ENCODE measurements around the gene KPNA1.

Gene KPNA1

GRCh38 chr3:122410111-122410510 lies 104.6 kb downstream of the KPNA1 start:
- CTCF ChIA-PET, result interaction anchor here (2.0 kb wide), 1 partner anchor 26 kb away, joined by 7 read pairs; the partner anchor contains the start of gene FAM162A
- peaks cover 42% of the 10 kb centered on the region for H3K36me3 Mint-ChIP-seq
- H3K4me3 Mint-ChIP-seq, result no peak overlapping the region

GRCh38 chr3:122409446-122409845 lies 105.3 kb downstream of the KPNA1 start:
- H3K4me1 Mint-ChIP-seq, result peaks cover 23% of the 10 kb centered on the region
- CTCF ChIA-PET, result interaction anchor here (2.0 kb wide), 1 partner anchor 25 kb away, joined by 7 read pairs; the partner anchor contains the start of gene FAM162A

More at GRCh38 chr3:122410111-122410510, 104.6 kb downstream of the KPNA1 start:
- peaks cover 29% of the 10 kb centered on the region for H3K4me1 Mint-ChIP-seq
- H3K27ac Mint-ChIP-seq, result no peak overlapping the region
- no peaks in the 10 kb centered on the region for H3K9me3 Mint-ChIP-seq
- H3K27me3 Mint-ChIP-seq, result no peaks in the 10 kb centered on the region
- no peak for DNase-seq

GRCh38 chr3:122407946-122408345 lies 106.8 kb downstream of the KPNA1 start:
- Mint-ChIP-seq H3K27me3 (no peaks in the 10 kb centered on the region), H3K4me3 (no peak overlapping the region), H3K27ac (peak overlapping the region; percentile 5), H3K9me3 (no peaks in the 10 kb centered on the region), H3K4me1 (peaks cover 11% of the 10 kb centered on the region), H3K36me3 (peaks cover 41% of the 10 kb centered on the region)
- DNase-seq, result no peak
- CTCF ChIA-PET, result interaction anchor here (0.9 to 2.0 kb wide), 3 partner anchors 11 to 24 kb away, joined by 3 to 7 read pairs (median 3); partner anchors contain the start of gene FAM162A

More at GRCh38 chr3:122409446-122409845, 105.3 kb downstream of the KPNA1 start:
- H3K27ac Mint-ChIP-seq, result no peak overlapping the region
- H3K4me3 Mint-ChIP-seq, result no peak overlapping the region
- peaks cover 39% of the 10 kb centered on the region for H3K36me3 Mint-ChIP-seq
- H3K9me3 Mint-ChIP-seq, result no peaks in the 10 kb centered on the region
- H3K27me3 Mint-ChIP-seq, result no peaks in the 10 kb centered on the region
- no peak for DNase-seq

GRCh38 chr3:122406198-122406597 lies 108.5 kb downstream of the KPNA1 start:
- Mint-ChIP-seq H3K27ac (no peak overlapping the region), H3K36me3 (peaks cover 34% of the 10 kb centered on the region), H3K9me3 (no peaks in the 10 kb centered on the region), H3K4me3 (no peak overlapping the region), H3K27me3 (no peaks in the 10 kb centered on the region), H3K4me1 (no peaks in the 10 kb centered on the region)
- no peak for DNase-seq
- CTCF ChIA-PET, result interaction anchor here (0.6 kb wide), 1 partner anchor 291 kb away, joined by 3 read pairs; no protein-coding TSS in a partner anchor

GRCh38 chr3:122405015-122405414 lies 109.7 kb downstream of the KPNA1 start:
- Mint-ChIP-seq H3K4me1 (no peaks in the 10 kb centered on the region), H3K9me3 (no peaks in the 10 kb centered on the region), H3K27ac (no peak overlapping the region), H3K36me3 (peaks cover 28% of the 10 kb centered on the region), H3K27me3 (no peaks in the 10 kb centered on the region), H3K4me3 (no peak overlapping the region)
- no peak for DNase-seq
- CTCF ChIA-PET, result no interaction called here

GRCh38 chr3:122403489-122403888 lies 111.2 kb downstream of the KPNA1 start:
- Mint-ChIP-seq H3K27ac (no peak overlapping the region), H3K4me1 (no peaks in the 10 kb centered on the region), H3K27me3 (no peaks in the 10 kb centered on the region), H3K36me3 (peaks cover 21% of the 10 kb centered on the region), H3K4me3 (no peak overlapping the region), H3K9me3 (no peaks in the 10 kb centered on the region)
- no peak for DNase-seq
- CTCF ChIA-PET, result no interaction called here

- no peaks in the 10 kb centered on the region for H3K9me3 Mint-ChIP-seq
- DNase-seq, result no peak
- CTCF ChIA-PET, result no interaction called here
- H3K4me3 Mint-ChIP-seq, result no peak overlapping the region
- peaks cover 14% of the 10 kb centered on the region for H3K36me3 Mint-ChIP-seq
- peaks cover 17% of the 10 kb centered on the region for H3K4me1 Mint-ChIP-seq
- H3K27me3 Mint-ChIP-seq, result no peaks in the 10 kb centered on the region
- H3K27ac Mint-ChIP-seq, result no peak overlapping the region
Measured at GRCh38 chr3:122398920-122399319, 115.8 kb downstream of the KPNA1 start.

- no peak overlapping the region for H3K27ac Mint-ChIP-seq
- no peak for DNase-seq
- no peaks in the 10 kb centered on the region for H3K9me3 Mint-ChIP-seq
- H3K4me3 Mint-ChIP-seq, result no peak overlapping the region
- H3K27me3 Mint-ChIP-seq, result no peaks in the 10 kb centered on the region
- peaks cover 22% of the 10 kb centered on the region for H3K4me1 Mint-ChIP-seq
- peaks cover 9% of the 10 kb centered on the region for H3K36me3 Mint-ChIP-seq
- CTCF ChIA-PET, result interaction anchor here (0.9 kb wide), 1 partner anchor 10 kb away, joined by 3 read pairs; no protein-coding TSS in a partner anchor
Measured at GRCh38 chr3:122397201-122397600, 117.5 kb downstream of the KPNA1 start.

GRCh38 chr3:122396511-122396910 lies 118.2 kb downstream of the KPNA1 start:
- no peaks in the 10 kb centered on the region for H3K9me3 Mint-ChIP-seq

GRCh38 chr3:122395582-122395981 lies 119.2 kb downstream of the KPNA1 start:
- CTCF ChIA-PET, result no interaction called here
- Mint-ChIP-seq H3K27me3 (no peaks in the 10 kb centered on the region), H3K36me3 (peaks cover 9% of the 10 kb centered on the region), H3K4me1 (peaks cover 24% of the 10 kb centered on the region), H3K4me3 (no peak overlapping the region), H3K27ac (no peak overlapping the region), H3K9me3 (no peaks in the 10 kb centered on the region)
- DNase-seq, result no peak

More at GRCh38 chr3:122396511-122396910, 118.2 kb downstream of the KPNA1 start:
- no peak overlapping the region for H3K27ac Mint-ChIP-seq
- no peak overlapping the region for H3K4me3 Mint-ChIP-seq
- H3K36me3 Mint-ChIP-seq, result peaks cover 9% of the 10 kb centered on the region
- H3K27me3 Mint-ChIP-seq, result no peaks in the 10 kb centered on the region
- CTCF ChIA-PET, result no interaction called here
- no peak for DNase-seq
- peaks cover 24% of the 10 kb centered on the region for H3K4me1 Mint-ChIP-seq

- no peak overlapping the region for H3K27ac Mint-ChIP-seq
Measured at GRCh38 chr3:122394173-122394572, 120.6 kb downstream of the KPNA1 start.

GRCh38 chr3:122392868-122393844 lies 121.6 kb downstream of the KPNA1 start:
- peak; percentile 40 for DNase-seq
- no peak overlapping the region for H3K4me3 Mint-ChIP-seq
- H3K27ac Mint-ChIP-seq, result no peak overlapping the region
- H3K36me3 Mint-ChIP-seq, result peaks cover 9% of the 10 kb centered on the region
- no peaks in the 10 kb centered on the region for H3K9me3 Mint-ChIP-seq
- H3K4me1 Mint-ChIP-seq, result peaks cover 27% of the 10 kb centered on the region
- H3K27me3 Mint-ChIP-seq, result no peaks in the 10 kb centered on the region
- CTCF ChIA-PET, result interaction anchor here (0.7 to 2.5 kb wide), 17 partner anchors 9 to 550 kb away, joined by 3 to 22 read pairs (median 4); partner anchors contain the start of genes FAM162A and PARP14

More at GRCh38 chr3:122394173-122394572, 120.6 kb downstream of the KPNA1 start:
- CTCF ChIA-PET, result interaction anchor here (1.7 to 2.5 kb wide), 3 partner anchors 10 to 286 kb away, joined by 12 to 22 read pairs (median 15); partner anchors contain the start of genes FAM162A and PARP14
- Mint-ChIP-seq H3K4me1 (peaks cover 24% of the 10 kb centered on the region), H3K27me3 (no peaks in the 10 kb centered on the region), H3K9me3 (no peaks in the 10 kb centered on the region), H3K4me3 (no peak overlapping the region), H3K36me3 (peaks cover 9% of the 10 kb centered on the region)
- DNase-seq, result no peak

GRCh38 chr3:122391681-122392446 lies 122.9 kb downstream of the KPNA1 start:
- no peak for DNase-seq
- Mint-ChIP-seq H3K4me1 (peaks cover 34% of the 10 kb centered on the region), H3K27ac (no peak overlapping the region), H3K4me3 (no peak overlapping the region), H3K27me3 (no peaks in the 10 kb centered on the region), H3K9me3 (no peaks in the 10 kb centered on the region), H3K36me3 (peaks cover 16% of the 10 kb centered on the region)
- CTCF ChIA-PET, result interaction anchor here (0.9 to 2.5 kb wide), 5 partner anchors 15 to 287 kb away, joined by 3 to 12 read pairs (median 5); no protein-coding TSS in a partner anchor

- DNase-seq, result no peak
- H3K27me3 Mint-ChIP-seq, result no peaks in the 10 kb centered on the region
- H3K27ac Mint-ChIP-seq, result no peak overlapping the region
- H3K9me3 Mint-ChIP-seq, result no peaks in the 10 kb centered on the region
- no peak overlapping the region for H3K4me3 Mint-ChIP-seq
- H3K4me1 Mint-ChIP-seq, result peaks cover 42% of the 10 kb centered on the region
- H3K36me3 Mint-ChIP-seq, result peaks cover 18% of the 10 kb centered on the region
- CTCF ChIA-PET, result interaction anchor here (1.4 to 1.6 kb wide), 2 partner anchors 85 to 289 kb away, joined by 3 to 11 read pairs; partner anchors contain the start of gene PARP14
Measured at GRCh38 chr3:122390665-122391064, 124.1 kb downstream of the KPNA1 start.
